ENCODE measurements around the gene ADAMTSL3.

DNA sequence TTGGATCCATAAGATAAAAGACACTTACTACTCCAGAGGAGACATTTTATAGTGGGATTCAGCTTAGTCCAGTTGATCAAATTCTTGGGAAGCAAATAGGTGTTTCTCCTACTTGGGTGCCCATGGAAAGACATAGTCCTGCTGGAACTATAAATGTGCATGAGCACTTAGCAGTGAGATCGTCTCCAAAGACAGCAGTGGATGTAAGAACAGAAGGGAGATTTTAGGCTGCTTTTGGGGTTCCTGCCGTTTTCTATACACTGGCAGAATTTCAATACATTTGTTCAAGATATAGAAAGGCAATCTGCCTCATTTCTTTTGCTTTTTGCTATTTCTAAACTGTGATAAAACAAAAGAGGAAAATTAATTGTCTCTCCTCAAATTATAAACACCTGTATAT is 234.0 kb downstream of the ADAMTSL3 start:
- TF ChIP-seq EZH2phosphoT487 (IDR thresholded peaks at IDR 0.05; ENCODE audit: unreplicated experiment) (no peak), POLR2AphosphoS5 (IDR thresholded peaks at IDR 0.05; ENCODE audit: low read depth) (no peak), EZH2 (IDR thresholded peaks at IDR 0.05; ENCODE audit: low read depth, unreplicated experiment) (no peak), CREB1 (CRISPR knock-in tag; IDR thresholded peaks at IDR 0.05; ENCODE audit: low read depth) (no peak)
- TF ChIP-seq, protein P1, sequence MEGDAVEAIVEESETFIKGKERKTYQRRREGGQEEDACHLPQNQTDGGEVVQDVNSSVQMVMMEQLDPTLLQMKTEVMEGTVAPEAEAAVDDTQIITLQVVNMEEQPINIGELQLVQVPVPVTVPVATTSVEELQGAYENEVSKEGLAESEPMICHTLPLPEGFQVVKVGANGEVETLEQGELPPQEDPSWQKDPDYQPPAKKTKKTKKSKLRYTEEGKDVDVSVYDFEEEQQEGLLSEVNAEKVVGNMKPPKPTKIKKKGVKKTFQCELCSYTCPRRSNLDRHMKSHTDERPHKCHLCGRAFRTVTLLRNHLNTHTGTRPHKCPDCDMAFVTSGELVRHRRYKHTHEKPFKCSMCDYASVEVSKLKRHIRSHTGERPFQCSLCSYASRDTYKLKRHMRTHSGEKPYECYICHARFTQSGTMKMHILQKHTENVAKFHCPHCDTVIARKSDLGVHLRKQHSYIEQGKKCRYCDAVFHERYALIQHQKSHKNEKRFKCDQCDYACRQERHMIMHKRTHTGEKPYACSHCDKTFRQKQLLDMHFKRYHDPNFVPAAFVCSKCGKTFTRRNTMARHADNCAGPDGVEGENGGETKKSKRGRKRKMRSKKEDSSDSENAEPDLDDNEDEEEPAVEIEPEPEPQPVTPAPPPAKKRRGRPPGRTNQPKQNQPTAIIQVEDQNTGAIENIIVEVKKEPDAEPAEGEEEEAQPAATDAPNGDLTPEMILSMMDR (conservative IDR thresholded peaks at IDR 0.05; ENCODE audit: low read depth in 2 of 2) = no peak
